Right atrium auricular region (tissue), 2 donors: Measurements from ENCODE around the gene ROR2. TPM values are rescaled to one million over a fixed set of nuclear protein-coding genes. Genes with fewer than 3 reads are reported as not detected.

Experiments used
- DNase-seq: peaks from one replicate; pipeline ENCODE4 v3.0.0-alpha.2; 2019; ENCODE audit warnings: low spot score
- H3K27ac ChIP-seq, 2 donors: fragments of 200-600 bp; sonication (generic); 1 replicate in 1 of 2; 2 replicates in 1 of 2; pipeline ENCODE4 v1.5.1; 2016 to 2019
- H3K27me3 ChIP-seq, 2 donors: fragments of 200-600 bp; sonication (generic); one replicate each; pipeline versions ENCODE4 v1.5.1 to v1.6.0; 2017 to 2019
- H3K36me3 ChIP-seq: fragments of 200-600 bp; sonication (generic); one replicate; pipeline ENCODE4 v1.5.1; 2016
- H3K4me1 ChIP-seq, 2 donors: fragments of 200-600 bp; sonication (generic); one replicate each; pipeline versions ENCODE4 v1.5.1 to v1.6.0; 2017 to 2019
- H3K4me3 ChIP-seq, 2 donors: fragments of 200-600 bp; sonication (generic); 1 replicate in 1 of 2; 2 replicates in 1 of 2; pipeline ENCODE4 v1.5.1; 2017 to 2019; ENCODE audit warnings: mild to moderate bottlenecking in 1 of 2, moderate library complexity in 1 of 2
- H3K9me3 ChIP-seq, 2 donors: fragments of 200-600 bp; sonication (generic); one replicate each; pipeline ENCODE4 v1.5.1; 2019
- total RNA-seq, 2 donors: library from RNA; depleted of rRNA; stranded (reverse); fragments of >200 nt; gene quantifications; one replicate each; pipeline ENCODE4 v1.1.0, GENCODE V29; 2016
- TF ChIP-seq, protein P1 (sequence below), 2 donors: fragments of 200-600 bp; sonication (generic); IDR thresholded peaks; one replicate each; pipeline ENCODE4 v1.5.1; 2019; ENCODE audit warnings: antibody characterized with exemption in 2 of 2

The ROR2 gene
- total RNA-seq, 2 donors from 2014 or later: 21.8 to 28.5 TPM

- no peaks in the 10 kb centered on the region for H3K9me3 ChIP-seq
- H3K36me3 ChIP-seq: no peaks in the 10 kb centered on the region
- TF ChIP-seq, protein P1, sequence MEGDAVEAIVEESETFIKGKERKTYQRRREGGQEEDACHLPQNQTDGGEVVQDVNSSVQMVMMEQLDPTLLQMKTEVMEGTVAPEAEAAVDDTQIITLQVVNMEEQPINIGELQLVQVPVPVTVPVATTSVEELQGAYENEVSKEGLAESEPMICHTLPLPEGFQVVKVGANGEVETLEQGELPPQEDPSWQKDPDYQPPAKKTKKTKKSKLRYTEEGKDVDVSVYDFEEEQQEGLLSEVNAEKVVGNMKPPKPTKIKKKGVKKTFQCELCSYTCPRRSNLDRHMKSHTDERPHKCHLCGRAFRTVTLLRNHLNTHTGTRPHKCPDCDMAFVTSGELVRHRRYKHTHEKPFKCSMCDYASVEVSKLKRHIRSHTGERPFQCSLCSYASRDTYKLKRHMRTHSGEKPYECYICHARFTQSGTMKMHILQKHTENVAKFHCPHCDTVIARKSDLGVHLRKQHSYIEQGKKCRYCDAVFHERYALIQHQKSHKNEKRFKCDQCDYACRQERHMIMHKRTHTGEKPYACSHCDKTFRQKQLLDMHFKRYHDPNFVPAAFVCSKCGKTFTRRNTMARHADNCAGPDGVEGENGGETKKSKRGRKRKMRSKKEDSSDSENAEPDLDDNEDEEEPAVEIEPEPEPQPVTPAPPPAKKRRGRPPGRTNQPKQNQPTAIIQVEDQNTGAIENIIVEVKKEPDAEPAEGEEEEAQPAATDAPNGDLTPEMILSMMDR (IDR thresholded peaks at IDR 0.05): peak; percentile 82 to 93
- peaks cover 0 to 17% of the 10 kb centered on the region in 2 donors for H3K4me1 ChIP-seq
- H3K4me3 ChIP-seq: no peak overlapping the region
- H3K27ac ChIP-seq: no peak overlapping the region
- peak; percentile 77 for DNase-seq
- no peaks in the 10 kb centered on the region for H3K27me3 ChIP-seq
Measured at GRCh38 chr9:91734371-91734981, 215.6 kb downstream of the ROR2 start.

DNA sequence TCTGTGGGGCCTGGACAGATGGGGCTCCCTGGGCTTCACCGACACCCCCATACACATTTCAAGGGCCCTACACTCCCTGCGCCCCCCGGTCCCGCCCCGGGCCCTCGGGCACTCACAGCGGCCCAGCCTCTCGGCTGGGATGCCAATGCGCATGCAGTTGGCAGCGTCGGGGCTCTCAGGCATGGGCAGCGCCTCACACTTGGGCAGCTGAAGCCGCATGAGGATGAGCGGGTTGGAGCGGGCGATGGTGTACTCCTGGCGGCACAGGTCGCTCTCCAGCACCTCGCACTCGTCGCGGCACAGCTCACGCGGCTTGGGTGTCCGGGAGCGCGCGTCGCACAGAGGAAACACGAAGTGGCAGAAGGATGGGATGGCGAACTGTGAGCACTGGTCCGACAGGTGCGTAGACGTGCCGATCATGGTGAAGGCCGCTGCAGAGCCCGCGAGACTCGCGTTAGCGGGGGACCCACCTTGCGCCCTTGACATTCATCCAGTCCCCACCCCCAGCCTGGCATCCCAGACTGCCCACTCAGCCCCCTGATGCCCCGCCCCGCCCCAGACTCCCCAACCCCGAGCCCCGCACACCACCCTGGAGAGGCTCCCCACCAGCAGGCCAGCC is 216.9 kb downstream of the ROR2 start:
- H3K4me3 ChIP-seq: no peak overlapping the region
- no peak overlapping the region for H3K27ac ChIP-seq
- TF ChIP-seq, protein P1 (IDR thresholded peaks at IDR 0.05): no peak
- no peaks in the 10 kb centered on the region for H3K36me3 ChIP-seq
- H3K27me3 ChIP-seq: no peaks in the 10 kb centered on the region
- peaks cover 0 to 23% of the 10 kb centered on the region in 2 donors for H3K4me1 ChIP-seq
- no peak for DNase-seq
- H3K9me3 ChIP-seq: no peaks in the 10 kb centered on the region

DNA sequence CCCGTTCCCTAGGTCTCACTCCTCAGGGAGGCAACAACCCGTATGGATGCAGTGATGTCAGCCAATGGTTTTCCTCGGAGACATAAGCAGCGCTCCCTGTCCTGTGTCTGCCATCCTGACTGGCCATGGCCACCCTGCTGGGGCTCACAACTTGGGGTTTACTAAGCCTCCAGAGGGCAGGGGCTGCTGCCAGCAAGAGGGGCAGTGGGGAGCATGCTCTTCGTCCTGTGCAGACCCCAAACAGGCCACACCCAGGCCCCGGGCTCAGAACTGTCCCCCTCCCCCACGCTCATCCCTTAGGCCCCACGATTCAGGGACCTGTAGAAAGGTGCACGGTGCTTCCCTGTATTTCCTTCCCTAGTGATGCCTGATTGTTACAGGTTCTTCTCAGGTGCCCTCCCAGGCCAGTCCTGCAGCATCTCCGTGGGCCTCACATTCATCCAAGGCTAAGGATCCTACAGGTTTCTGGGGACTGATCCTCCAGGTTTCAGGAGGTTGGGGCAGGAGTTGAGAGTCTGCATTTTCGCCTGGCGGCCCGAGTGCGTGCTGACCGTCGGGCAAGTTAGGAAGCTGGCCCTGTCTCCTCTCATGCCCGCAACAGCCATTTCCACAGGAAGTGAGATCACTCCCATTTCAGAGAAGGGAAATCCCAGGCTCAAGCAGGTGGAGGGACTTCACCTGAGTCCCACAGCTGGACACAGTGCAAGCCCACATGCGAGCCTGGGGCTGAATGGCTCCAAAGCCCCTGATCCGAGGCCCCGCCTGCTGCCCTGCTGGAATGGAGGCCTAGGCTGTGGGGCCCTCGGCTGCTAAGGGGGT is 217.6 kb downstream of the ROR2 start:
- no peak for DNase-seq
- Histone ChIP-seq H3K36me3 (no peaks in the 10 kb centered on the region), H3K27ac (no peak overlapping the region), H3K27me3 (no peaks in the 10 kb centered on the region), H3K9me3 (no peaks in the 10 kb centered on the region), H3K4me3 (no peak overlapping the region), H3K4me1 (peaks cover 0 to 27% of the 10 kb centered on the region in 2 donors)
- TF ChIP-seq, protein P1 (IDR thresholded peaks at IDR 0.05): no peak

DNA sequence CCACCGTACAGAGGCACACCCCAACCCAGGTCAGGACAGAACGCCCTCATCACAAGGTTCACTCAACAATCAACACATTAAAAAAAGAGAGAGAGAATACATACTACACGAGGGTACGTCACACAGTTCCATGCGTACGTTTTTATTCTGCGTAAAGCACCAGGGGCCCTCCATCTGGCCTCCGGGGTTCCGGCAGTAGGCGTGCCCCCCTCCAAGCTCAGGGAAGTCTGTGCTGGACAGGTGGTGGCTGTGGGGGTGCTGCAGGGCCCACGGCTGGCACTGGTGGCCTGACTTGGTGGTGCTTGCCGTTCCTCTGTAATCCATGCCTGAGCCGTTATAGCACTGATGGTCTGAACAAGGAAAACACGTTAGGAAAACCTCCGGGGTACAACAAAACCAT is 219.2 kb downstream of the ROR2 start:
- no peak for DNase-seq
- H3K4me3 ChIP-seq: no peak overlapping the region
- H3K9me3 ChIP-seq: no peaks in the 10 kb centered on the region
- H3K27ac ChIP-seq: no peak overlapping the region
- H3K27me3 ChIP-seq: no peaks in the 10 kb centered on the region
- TF ChIP-seq, protein P1 (IDR thresholded peaks at IDR 0.05): no peak
- H3K36me3 ChIP-seq: peaks cover 3% of the 10 kb centered on the region
- peaks cover 0 to 31% of the 10 kb centered on the region in 2 donors for H3K4me1 ChIP-seq

GRCh38 chr9:91729558-91729842 is 220.5 kb downstream of the ROR2 start:
- Histone ChIP-seq H3K27ac (peak overlapping the region; percentile 65 to 82), H3K4me3 (no peak overlapping the region), H3K4me1 (peaks cover 0 to 26% of the 10 kb centered on the region in 2 donors), H3K36me3 (peaks cover 6% of the 10 kb centered on the region), H3K27me3 (no peaks in the 10 kb centered on the region), H3K9me3 (no peaks in the 10 kb centered on the region)
- DNase-seq: peak; percentile 66
- TF ChIP-seq, protein P1 (IDR thresholded peaks at IDR 0.05): no peak
